ENCODE measurements around the gene CARD11. TPM values are rescaled to one million over a fixed set of nuclear protein-coding genes. Genes with fewer than 3 reads are reported as not detected.

CARD11 gene
- total and polyA plus RNA-seq, 2 donors (not counting 1 experiment from before 2014, with no cell fraction given): 0.02 TPM; not detected in 1

DNA sequence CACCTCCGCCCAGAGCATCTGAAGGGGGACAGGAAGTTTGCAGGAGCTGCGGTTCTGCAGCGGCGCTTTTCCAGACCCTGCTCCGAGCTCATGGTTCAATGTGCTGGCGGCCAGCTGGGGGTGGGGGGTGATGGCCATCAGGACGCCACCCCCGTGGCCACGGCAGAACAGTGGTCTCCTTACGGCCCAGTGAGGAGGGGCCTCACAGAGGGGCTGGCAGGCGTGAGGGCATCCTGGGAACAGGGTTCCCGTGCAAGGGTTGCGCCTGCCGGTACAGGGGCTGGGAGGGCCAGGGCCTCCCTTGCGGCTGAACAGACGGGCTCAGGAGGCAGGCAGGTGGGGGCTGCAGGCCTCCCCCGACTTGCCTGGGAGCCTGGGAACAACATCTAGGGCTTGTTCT lies 160.6 kb downstream of the CARD11 start:
- Histone ChIP-seq H3K9ac (ENCODE audit: insufficient read depth, low read length) (no peak overlapping the region), H2AFZ (ENCODE audit: low read length) (no peak overlapping the region), H3K4me3 (replicated peaks in 1 of 4; ENCODE audit: control extremely low read depth in 1 of 4, insufficient read depth in 1 of 4, low read depth in 3 of 4, low read length in 4 of 4) (no peak overlapping the region), H3K4me1 (ENCODE audit: control insufficient read depth, extremely low read depth, insufficient read depth, low read length) (no peaks in the 10 kb centered on the region), H3K79me2 (ENCODE audit: control insufficient read depth, insufficient read depth, low read length) (no peaks in the 10 kb centered on the region), H4K20me1 (ENCODE audit: control insufficient read depth, extremely low read depth, insufficient read depth, low read length) (no peaks in the 10 kb centered on the region), H3K27ac (ENCODE audit: insufficient read depth, low read length) (no peak overlapping the region), H3K27me3 (ENCODE audit: control insufficient read depth, insufficient read depth, low read length) (no peaks in the 10 kb centered on the region), H3K4me2 (ENCODE audit: extremely low read depth, insufficient read depth, low read length) (no peak overlapping the region), H3K9me3 (ENCODE audit: control insufficient read depth, insufficient read depth, low read depth, low read length) (no peaks in the 10 kb centered on the region), H3K36me3 (ENCODE audit: control insufficient read depth, insufficient read depth, low read length) (no peaks in the 10 kb centered on the region)
- no peak for TF ChIP-seq EZH2 (IDR thresholded peaks at IDR 0.05; ENCODE audit: low read length, missing control alignments)
- TF ChIP-seq, protein P1, sequence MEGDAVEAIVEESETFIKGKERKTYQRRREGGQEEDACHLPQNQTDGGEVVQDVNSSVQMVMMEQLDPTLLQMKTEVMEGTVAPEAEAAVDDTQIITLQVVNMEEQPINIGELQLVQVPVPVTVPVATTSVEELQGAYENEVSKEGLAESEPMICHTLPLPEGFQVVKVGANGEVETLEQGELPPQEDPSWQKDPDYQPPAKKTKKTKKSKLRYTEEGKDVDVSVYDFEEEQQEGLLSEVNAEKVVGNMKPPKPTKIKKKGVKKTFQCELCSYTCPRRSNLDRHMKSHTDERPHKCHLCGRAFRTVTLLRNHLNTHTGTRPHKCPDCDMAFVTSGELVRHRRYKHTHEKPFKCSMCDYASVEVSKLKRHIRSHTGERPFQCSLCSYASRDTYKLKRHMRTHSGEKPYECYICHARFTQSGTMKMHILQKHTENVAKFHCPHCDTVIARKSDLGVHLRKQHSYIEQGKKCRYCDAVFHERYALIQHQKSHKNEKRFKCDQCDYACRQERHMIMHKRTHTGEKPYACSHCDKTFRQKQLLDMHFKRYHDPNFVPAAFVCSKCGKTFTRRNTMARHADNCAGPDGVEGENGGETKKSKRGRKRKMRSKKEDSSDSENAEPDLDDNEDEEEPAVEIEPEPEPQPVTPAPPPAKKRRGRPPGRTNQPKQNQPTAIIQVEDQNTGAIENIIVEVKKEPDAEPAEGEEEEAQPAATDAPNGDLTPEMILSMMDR (conservative IDR thresholded peaks at IDR 0.05 in 1 of 2, IDR thresholded peaks at IDR 0.05 in 1 of 2; ENCODE audit: low read depth in 1 of 2, low read length in 2 of 2): no peak
- DNase-seq (ENCODE audit: low read depth in 2 of 2): no peak

DNA sequence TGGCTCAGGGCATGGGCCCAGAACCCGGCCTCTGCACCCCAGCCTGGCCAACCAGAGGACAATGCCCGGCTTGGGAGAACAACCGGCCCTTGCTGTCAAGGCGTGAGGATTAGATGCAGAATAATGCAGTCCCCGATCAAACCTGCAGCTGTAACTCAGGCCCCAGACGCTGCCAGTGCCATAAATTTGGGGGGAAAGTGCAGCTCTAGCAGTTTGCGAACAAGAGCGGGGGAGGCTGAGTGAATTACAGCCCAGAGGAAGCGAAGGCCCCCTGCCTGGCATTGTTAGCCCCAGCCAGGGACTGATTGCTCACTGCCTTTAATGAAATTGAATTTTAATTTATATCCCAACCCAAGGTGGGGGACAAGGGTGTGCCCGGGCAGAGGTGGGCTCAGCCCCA lies 161.6 kb downstream of the CARD11 start:
- no peak overlapping the region for H2AFZ ChIP-seq (ENCODE audit: low read length)
- no peaks in the 10 kb centered on the region for H3K79me2 ChIP-seq (ENCODE audit: control insufficient read depth, insufficient read depth, low read length)
- DNase-seq (ENCODE audit: low read depth in 2 of 2): no peak
- no peaks in the 10 kb centered on the region for H3K9me3 ChIP-seq (ENCODE audit: control insufficient read depth, insufficient read depth, low read depth, low read length)
- no peaks in the 10 kb centered on the region for H3K36me3 ChIP-seq (ENCODE audit: control insufficient read depth, insufficient read depth, low read length)
- H3K4me1 ChIP-seq (ENCODE audit: control insufficient read depth, extremely low read depth, insufficient read depth, low read length): no peaks in the 10 kb centered on the region
- H4K20me1 ChIP-seq (ENCODE audit: control insufficient read depth, extremely low read depth, insufficient read depth, low read length): no peaks in the 10 kb centered on the region
- no peak overlapping the region for H3K4me2 ChIP-seq (ENCODE audit: extremely low read depth, insufficient read depth, low read length)
- no peak overlapping the region for H3K9ac ChIP-seq (ENCODE audit: insufficient read depth, low read length)
- TF ChIP-seq, protein P1 (conservative IDR thresholded peaks at IDR 0.05 in 1 of 2, IDR thresholded peaks at IDR 0.05 in 1 of 2; ENCODE audit: low read depth in 1 of 2, low read length in 2 of 2): no peak
- no peak for TF ChIP-seq EZH2 (IDR thresholded peaks at IDR 0.05; ENCODE audit: low read length, missing control alignments)
- H3K27me3 ChIP-seq (ENCODE audit: control insufficient read depth, insufficient read depth, low read length): no peaks in the 10 kb centered on the region
- no peak overlapping the region for H3K4me3 ChIP-seq (replicated peaks in 1 of 4; ENCODE audit: control extremely low read depth in 1 of 4, insufficient read depth in 1 of 4, low read depth in 3 of 4, low read length in 4 of 4)
- no peak overlapping the region for H3K27ac ChIP-seq (ENCODE audit: insufficient read depth, low read length)

DNA sequence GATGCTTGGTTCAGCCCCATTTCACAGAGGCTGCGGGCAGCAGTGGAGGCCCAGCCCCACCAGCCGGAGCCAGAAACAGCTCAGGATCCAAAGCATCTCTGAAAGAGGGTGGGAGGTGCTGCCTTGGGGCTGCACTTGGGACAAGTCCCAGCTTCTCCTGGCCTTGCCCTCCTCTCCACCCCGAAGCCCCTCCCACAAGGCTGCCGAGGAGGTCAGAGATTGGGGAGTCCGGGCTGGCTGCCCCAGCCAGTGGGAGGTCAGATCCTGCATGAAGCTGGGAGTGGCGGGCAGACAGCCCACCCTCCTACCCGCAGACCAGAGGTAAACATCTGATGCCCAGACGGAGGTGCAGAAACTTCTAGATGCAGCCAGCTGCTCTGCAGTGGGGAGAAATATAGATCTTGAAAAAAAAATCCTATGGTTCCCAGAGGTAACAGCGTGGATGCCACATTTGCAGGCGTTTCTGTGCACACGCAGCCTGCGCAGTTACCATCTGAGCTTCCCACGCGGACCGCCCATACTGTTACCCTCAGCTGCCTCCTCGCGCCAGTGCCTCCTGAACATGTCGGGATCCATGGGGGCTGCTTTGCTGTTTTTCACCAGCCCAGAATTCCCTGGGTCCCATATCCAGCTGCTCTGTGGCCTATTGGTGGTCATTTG lies 162.7 kb downstream of the CARD11 start:
- no peak for DNase-seq (ENCODE audit: low read depth in 2 of 2)
- H3K27ac ChIP-seq (ENCODE audit: insufficient read depth, low read length): no peak overlapping the region
- H3K27me3 ChIP-seq (ENCODE audit: control insufficient read depth, insufficient read depth, low read length): no peaks in the 10 kb centered on the region
- no peak for TF ChIP-seq EZH2 (IDR thresholded peaks at IDR 0.05; ENCODE audit: low read length, missing control alignments)
- TF ChIP-seq, protein P1 (conservative IDR thresholded peaks at IDR 0.05 in 1 of 2, IDR thresholded peaks at IDR 0.05 in 1 of 2; ENCODE audit: low read depth in 1 of 2, low read length in 2 of 2): no peak
- no peaks in the 10 kb centered on the region for H4K20me1 ChIP-seq (ENCODE audit: control insufficient read depth, extremely low read depth, insufficient read depth, low read length)
- H3K9me3 ChIP-seq (ENCODE audit: control insufficient read depth, insufficient read depth, low read depth, low read length): no peaks in the 10 kb centered on the region
- no peak overlapping the region for H3K9ac ChIP-seq (ENCODE audit: insufficient read depth, low read length)
- no peaks in the 10 kb centered on the region for H3K36me3 ChIP-seq (ENCODE audit: control insufficient read depth, insufficient read depth, low read length)
- H3K4me1 ChIP-seq (ENCODE audit: control insufficient read depth, extremely low read depth, insufficient read depth, low read length): no peaks in the 10 kb centered on the region
- H2AFZ ChIP-seq (ENCODE audit: low read length): no peak overlapping the region
- H3K4me3 ChIP-seq (replicated peaks in 1 of 4; ENCODE audit: control extremely low read depth in 1 of 4, insufficient read depth in 1 of 4, low read depth in 3 of 4, low read length in 4 of 4): no peak overlapping the region
- no peak overlapping the region for H3K4me2 ChIP-seq (ENCODE audit: extremely low read depth, insufficient read depth, low read length)
- no peaks in the 10 kb centered on the region for H3K79me2 ChIP-seq (ENCODE audit: control insufficient read depth, insufficient read depth, low read length)

Data from fibroblast of lung (primary cell).